Mesothelial cell of epicardium (in vitro differentiated cells): ENCODE results near the gene CPSF3. TPM values are rescaled to one million over a fixed set of nuclear protein-coding genes. Genes with fewer than 3 reads are reported as not detected.

Experiments
- DNase-seq, 2 experiments: peaks; one replicate each; pipeline ENCODE4 v3.0.0; 2021; ENCODE audit warnings: low spot score in 2 of 2; ENCODE audit not compliant: unreplicated experiment in 2 of 2
- H3K27ac Mint-ChIP-seq: 2 replicates; pipeline ENCODE4 v1.8.0; 2021; ENCODE audit warnings: mixed read lengths
- H3K27me3 Mint-ChIP-seq: 2 replicates; pipeline ENCODE4 v1.8.0; 2021; ENCODE audit warnings: low read depth, mixed read lengths
- H3K36me3 Mint-ChIP-seq: 2 replicates; pipeline ENCODE4 v1.8.0; 2021; ENCODE audit warnings: mixed read lengths
- H3K4me1 Mint-ChIP-seq: 2 replicates; pipeline ENCODE4 v1.8.0; 2021; ENCODE audit warnings: mixed read lengths
- H3K4me3 Mint-ChIP-seq: 2 replicates; pipeline ENCODE4 v1.8.0; 2021; ENCODE audit warnings: mild to moderate bottlenecking, moderate library complexity, mixed read lengths
- H3K9me3 Mint-ChIP-seq: 2 replicates; pipeline ENCODE4 v1.8.0; 2021; ENCODE audit warnings: mixed read lengths
- CTCF ChIP-seq: fragments of 200-600 bp; sonication (generic); IDR thresholded peaks from one replicate; pipeline ENCODE4 v1.5.0; 2021; ENCODE audit warnings: antibody characterized with exemption; ENCODE audit not compliant: unreplicated experiment
- total RNA-seq: library from RNA; stranded (reverse); gene quantifications from 3 replicates; pipeline ENCODE4 v1.2.1, GENCODE V29; 2021

CPSF3 gene
- 44.9 to 47.3 TPM (median 45.1 TPM) in 3 replicates for total RNA-seq

DNA sequence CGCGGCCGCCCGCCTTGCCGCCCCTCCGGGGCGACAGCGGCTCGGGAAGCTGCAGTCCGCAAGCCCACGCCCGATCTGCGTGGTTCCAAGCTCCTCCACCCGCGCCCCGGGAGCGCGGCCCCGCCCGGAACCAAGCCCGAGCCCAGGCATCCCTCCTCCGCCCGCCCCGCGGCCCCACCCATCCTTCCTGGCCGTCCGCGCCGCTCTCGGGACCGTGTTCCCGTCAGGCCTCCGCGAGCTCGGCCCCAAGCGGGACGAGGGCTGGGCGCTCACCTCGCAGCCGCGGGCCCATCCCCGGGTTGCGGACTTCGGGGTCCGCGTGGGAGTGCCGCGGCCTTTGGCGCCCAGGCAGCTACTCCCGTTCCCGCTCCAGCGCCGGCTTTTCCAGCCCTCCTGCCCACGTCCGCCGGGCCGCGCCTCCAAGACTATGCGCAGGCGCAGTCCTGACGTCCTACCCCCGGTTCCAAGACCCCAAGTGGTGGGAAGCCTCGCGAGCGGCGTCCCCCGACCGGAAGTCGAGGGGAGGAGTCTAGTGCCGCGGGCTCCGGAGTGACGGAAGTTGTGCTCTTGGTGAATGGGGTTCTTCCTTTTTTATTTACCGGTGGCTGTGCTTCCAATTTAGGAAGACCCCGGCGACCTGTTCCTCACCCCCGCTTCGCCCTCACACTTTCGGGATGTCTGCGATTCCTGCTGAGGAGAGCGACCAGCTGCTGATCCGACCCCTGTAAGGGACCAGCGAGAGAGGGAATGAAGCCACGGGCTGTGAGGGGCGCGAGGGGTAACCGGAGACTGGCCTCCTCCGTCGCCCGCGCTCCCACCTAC is at the start of gene CPSF3, which contains the start of gene ITGB1BP1:
Gene CPSF3 (plus strand): TSS at position 555 of the 822 bp plus-strand sequence. CDS start 120 bp downstream, at position 675.
Gene ITGB1BP1 (minus strand): TSS at position 429 of the 822 bp plus-strand sequence. CDS start 4,831 bp downstream, outside the sequence.
- Mint-ChIP-seq H3K9me3 (no peaks in the 10 kb centered on the region), H3K4me3 (no peak within 1 kb of the TSS), H3K36me3 (peaks cover 1% of the 10 kb centered on the region), H3K4me1 (peaks cover 13% of the 10 kb centered on the region), H3K27ac (peak within 1 kb of the TSS; percentile 64), H3K27me3 (no peaks in the 10 kb centered on the region)
- DNase-seq: peak; percentile 97 to 99
- no peak for TF ChIP-seq CTCF

GRCh38 chr2:9374071-9374730 is 49.3 kb upstream of the CPSF3 start:
- no peak for TF ChIP-seq CTCF
- H3K27ac Mint-ChIP-seq: no peak overlapping the region
- no peaks in the 10 kb centered on the region for H3K4me1 Mint-ChIP-seq
- H3K9me3 Mint-ChIP-seq: no peaks in the 10 kb centered on the region
- H3K36me3 Mint-ChIP-seq: peaks cover 13% of the 10 kb centered on the region
- H3K4me3 Mint-ChIP-seq: no peak overlapping the region
- DNase-seq: no peak
- H3K27me3 Mint-ChIP-seq: no peaks in the 10 kb centered on the region

DNA sequence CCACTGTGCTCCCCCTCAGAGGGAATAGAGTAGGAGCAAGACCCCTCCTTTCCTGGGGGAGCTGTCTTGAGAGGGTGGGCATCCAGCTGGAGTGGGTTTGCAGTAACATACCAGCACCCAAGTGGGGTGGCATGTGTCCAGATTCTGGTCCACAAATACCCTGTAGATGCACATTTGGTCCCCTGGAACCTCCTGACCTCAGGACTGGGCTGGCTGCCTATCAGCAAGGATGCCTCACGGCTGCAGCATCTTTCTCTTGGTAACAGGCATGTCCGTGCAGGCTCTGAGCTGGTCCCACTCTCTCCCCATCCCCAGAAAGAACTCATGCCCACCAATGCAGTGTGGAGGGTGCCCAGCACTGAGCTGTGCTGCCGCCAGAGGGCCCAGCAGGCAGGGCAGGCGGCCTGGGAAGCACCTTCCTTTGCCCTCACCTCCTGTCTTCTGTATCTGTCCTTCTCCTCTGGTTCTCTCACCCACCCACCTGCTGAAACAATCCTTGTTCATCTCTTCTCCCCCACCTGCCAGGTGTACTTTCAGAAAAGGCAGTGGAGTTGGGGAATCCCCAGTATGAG is 47.5 kb upstream of the CPSF3 start:
- Mint-ChIP-seq H3K27ac (no peak overlapping the region), H3K4me3 (no peak overlapping the region), H3K4me1 (no peaks in the 10 kb centered on the region), H3K9me3 (no peaks in the 10 kb centered on the region), H3K36me3 (peaks cover 19% of the 10 kb centered on the region), H3K27me3 (no peaks in the 10 kb centered on the region)
- DNase-seq: no peak
- TF ChIP-seq CTCF: no peak

DNA sequence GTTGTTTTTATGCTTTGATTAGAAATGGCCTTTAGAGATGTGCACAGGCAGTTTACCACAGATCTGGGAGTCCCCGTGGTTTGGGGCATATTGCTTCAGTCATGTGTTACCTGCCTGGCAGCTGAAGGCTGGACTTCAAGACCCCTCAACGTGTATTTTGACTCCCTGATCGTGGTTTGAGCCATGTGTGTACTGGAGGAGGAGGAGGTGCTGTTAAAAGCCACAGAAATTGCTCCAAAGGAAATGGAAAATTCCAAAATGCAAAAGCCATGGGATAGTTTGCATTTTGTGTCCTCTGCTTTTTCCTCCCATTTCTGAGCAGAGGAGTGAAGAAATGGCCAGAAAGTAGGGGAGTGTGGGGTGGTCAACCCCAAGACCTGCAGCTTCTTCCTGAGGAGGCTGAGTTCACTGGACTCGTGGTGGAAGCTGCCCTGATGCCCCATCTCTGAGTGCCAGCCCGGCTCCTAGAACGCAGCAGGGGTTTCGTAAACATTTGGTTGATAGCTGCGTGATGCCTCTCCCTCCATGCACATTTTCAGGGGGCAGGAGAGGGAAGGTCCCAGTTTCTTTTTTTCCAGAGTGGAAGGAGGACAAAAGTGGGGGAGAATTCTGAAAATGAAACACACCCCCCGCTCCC is 45.9 kb upstream of the CPSF3 start:
- TF ChIP-seq CTCF: no peak
- H3K27me3 Mint-ChIP-seq: no peaks in the 10 kb centered on the region
- peak overlapping the region; percentile 5 for H3K27ac Mint-ChIP-seq
- H3K4me1 Mint-ChIP-seq: no peaks in the 10 kb centered on the region
- H3K36me3 Mint-ChIP-seq: peaks cover 26% of the 10 kb centered on the region
- no peak overlapping the region for H3K4me3 Mint-ChIP-seq
- H3K9me3 Mint-ChIP-seq: no peaks in the 10 kb centered on the region
- DNase-seq: no peak
